NCI-H187 (cell line): ENCODE results near the gene RILPL2.
"Not testable (repeated sequence)": the region's sequence is repeated elsewhere in the genome, so short reads cannot be mapped to it uniquely, and the experiment has no call there.

Source experiments
- DNase-seq, 2 experiments: peaks; one replicate each; lab custom pipeline; 2025; lab: John Stamatoyannopoulos, UW

RILPL2 gene

DNA sequence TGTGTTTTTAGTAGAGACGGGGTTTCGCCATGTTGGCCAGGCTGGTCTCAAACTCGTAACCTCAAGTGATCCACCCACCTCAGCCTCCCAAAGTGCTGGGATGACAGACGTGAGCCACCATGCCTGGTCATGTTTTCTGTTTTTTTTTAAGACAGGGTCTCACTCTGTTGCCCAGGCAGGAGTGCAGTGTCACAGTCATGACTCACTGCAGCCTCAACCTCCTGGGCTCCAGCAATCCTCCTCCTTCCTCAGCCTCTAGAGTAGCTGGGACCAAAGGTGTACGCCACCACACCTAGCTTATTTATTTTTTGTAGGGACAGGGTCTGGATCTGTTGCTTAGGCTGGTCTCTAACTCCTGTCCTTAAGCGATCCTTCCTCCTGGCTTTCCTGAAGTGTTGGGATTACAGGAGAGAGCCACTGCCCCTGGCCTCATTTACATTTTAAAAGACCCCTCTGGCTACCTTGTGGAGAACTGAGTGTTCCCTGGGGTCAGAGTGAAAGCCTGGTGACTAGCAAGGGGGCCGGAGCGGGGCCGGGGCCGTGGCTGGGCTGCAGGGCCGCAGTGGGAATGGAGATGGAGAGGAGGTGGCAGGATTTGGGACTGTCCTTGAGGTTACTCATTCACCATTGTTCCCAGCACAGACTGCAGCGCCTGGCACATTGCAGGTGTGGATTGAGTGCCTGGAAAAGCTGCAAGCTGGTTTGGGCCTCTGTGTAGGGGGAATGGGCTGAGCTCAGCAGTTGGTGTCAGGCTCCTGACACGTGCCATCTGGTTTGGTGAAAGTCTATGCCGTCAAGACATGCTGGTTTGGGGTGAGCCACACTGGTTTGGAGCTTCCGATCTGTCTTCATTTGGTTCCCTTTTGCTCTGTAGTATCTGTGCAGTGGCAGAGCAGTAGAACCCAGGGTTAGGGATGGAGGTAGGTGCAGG, 34.5 kb downstream of the RILPL2 start:
- DNase-seq: no peak

DNA sequence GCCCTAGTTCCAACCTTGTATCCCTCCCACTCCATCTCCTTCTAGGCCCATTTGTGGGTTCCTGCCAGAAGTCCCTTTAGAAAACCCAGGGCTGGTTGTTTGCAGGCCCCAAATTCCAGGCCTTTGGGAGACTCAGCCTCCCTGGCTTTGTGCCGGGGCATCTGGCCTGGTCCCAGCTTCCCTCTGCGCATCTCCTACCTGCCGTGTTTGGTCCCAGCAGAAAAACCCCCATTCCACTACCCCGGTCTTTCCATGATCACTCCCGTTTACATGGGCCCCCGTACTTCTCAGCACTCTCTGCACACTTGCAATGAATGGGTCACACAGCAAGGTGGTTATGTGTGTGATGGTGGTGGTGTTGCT, 37.2 kb downstream of the RILPL2 start:
- no peak for DNase-seq

DNA sequence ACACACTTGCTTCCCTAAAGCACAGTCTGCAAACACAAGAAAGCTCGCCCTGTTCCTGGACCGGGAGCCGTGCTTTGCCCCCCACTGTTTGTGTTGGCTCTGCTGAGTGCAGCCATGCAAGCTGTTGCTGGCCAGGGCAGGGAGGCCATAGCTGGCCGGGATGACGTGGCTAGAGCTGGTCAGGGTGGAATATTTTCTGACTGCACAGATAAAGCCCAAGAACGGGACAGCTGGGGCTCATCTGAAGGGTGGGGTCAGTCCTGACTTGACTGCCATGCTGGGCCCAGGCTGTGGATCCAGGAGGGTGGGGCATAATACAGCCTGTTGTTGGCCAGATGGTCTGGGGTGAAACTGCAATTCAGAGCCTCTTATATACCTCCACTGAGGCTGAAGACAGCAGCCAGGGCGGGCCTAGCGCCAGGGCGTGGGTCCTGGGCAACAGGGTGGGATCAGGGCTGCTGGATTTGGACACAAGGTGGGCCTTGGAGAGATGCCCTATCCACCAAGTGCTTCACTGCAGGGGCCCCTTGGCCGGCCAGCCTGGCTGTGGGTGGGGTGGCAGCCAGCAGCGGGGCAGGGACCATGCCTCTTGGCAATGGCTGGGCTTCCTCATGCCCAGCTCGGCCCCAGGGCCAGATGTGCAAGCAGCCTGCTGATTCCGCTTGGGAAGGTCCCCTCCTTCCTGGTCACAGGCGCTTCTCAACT, 37.8 kb downstream of the RILPL2 start:
- no peak for DNase-seq

DNA sequence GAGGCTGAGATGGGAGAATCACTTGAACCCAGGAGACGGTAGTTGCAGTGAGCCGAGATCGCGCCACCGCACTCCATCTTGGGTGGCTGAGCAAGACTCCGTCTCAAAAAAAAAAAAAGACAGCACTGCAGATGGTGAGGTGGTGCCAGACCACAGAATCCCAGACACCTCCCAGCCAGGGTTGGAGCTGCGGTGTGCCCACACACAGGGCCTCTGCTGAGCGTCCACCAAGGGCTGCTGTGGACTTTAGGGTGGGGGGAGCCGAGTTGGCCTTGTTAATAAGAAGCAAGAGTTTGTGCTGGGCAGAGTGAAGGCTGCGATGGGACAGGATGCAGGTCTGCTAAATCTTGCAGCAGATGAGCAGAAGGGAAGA, 38.3 kb downstream of the RILPL2 start:
- no peak for DNase-seq

DNA sequence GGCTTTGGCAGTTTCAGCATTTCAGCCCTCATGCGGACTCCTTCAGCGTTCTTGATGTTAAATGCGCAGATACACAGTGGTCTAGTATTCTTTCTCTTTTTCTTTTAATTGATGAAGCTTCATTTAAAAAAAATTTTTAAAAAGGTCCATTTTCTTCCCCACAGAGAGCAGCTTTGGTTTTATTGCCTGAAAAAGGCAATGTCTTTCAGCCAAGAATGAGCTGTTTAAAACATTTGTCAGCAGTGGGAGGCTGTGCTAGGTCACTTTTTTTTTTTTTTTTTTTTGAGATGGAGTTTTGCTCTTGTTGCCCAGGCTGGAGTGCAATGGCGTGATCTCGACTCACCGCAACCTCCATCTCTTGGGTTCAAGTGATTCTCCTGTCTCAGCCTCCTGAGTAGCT, 39.1 kb downstream of the RILPL2 start:
- DNase-seq: no peak

DNA sequence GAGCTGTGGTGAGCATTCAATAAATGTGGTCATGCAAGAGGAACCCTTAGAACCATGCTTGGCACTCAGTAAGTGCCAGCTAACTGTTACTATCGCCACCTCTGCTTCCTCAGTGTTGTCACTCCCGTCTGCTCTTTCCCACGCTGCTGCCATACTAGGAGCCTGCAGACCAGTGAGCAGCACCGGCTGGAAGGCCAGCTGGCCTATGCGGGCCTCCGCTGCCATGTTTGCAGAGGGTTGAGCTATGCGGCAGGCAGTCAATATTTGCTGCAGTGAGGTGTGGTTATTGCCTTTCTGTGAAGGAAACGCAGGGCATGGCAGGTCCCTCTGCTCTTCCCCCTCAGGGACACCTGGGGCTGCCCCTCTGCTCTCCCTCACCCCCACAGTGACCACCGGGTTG, 39.5 kb downstream of the RILPL2 start:
- no peak for DNase-seq

DNA sequence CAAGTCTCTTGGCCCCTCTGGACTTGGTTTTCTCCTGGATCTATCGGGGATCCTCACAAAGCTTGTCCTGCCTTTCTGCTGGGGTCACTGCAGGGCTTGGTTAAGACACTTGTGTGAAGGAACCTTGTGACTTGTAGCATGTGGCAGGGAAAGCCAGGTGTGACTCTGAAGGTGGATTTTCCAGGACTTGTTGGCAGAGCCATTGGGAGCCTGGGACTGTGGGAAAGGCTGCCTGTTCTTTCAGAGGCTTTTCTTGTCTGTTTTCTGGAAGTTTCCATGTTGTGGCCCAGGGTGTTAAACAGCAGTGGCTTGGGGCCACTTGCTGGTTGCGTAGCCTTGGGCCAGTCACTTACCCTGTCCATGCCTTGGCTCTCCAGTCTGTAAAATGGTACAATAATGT, 39.9 kb downstream of the RILPL2 start:
- no peak for DNase-seq

DNA sequence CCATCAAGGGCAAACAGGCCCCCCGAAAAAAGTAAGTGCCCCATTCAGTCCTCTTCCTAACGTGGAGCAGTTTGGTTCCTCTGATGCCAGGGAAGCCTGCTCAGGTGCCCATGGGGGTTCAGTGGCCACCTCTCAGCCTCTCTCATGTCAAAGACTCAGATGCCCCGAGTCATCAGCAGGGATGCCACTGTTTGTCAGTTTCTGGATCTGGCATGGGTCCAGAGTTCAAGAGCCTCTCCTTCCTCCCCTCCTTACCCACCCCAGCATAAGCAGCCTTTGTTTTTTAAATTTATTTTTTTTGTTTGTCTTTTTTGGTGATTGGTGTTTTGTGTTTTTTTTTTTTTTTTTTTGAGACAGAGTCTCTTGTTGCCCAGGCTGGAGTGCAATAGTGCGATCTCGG, 41.2 kb downstream of the RILPL2 start:
- no peak for DNase-seq

DNA sequence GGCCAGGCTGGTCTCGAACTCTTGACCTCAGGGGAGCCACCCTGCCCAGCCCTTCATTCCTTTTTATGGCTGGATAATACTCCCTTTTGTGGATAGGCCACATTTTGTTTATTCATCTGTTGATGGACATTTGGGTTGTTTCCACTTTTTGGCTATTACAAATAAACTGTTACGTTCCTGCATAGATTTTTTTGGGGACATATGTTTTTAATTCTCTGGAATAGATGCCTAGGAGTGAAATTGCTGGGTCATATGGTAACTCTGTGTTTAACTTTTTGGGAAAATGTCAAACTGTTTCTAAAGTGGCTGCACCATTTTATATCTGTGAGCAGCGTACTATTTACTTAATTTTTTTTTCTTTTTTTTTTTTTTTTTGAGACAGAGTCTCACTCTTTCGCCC, 42.7 kb downstream of the RILPL2 start:
- no peak for DNase-seq

DNA sequence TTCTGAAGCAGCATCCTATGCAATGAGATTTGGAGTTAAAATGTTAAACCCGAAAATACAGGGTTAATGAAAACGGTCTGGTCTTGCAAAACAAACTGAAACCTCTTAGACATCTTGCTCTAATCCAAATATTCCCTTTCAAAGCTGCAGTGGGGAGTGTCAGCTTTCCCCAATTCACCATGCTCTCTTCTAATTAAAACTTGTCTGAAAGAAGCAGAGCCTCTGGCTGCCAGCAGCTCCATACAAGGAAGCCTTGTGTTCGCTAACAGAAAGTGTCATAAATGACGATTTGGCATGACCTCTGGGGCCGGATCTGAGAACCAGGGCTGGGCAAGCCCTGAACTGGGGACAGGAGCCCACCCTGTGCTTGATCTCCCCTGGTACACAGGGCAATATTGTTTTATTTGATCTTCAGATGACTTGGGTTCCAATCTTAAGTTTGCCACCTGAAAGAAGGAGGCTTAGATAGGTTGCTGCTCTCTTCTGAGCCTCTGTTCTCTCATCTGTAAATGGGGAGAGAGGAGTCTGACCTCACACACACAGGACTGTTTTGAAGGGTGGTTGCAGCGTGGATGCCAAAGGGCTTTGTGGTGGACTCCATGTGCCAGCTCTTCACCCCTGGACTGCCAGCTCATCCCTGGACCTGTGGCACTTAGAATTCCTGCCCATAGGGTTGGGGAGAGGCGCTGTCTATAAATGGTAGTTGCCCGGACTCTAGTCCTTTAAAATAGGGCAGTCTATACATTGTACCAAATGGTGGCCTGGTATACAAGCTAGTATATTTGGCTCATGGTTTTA, 44.7 kb downstream of the RILPL2 start:
- no peak for DNase-seq

DNA sequence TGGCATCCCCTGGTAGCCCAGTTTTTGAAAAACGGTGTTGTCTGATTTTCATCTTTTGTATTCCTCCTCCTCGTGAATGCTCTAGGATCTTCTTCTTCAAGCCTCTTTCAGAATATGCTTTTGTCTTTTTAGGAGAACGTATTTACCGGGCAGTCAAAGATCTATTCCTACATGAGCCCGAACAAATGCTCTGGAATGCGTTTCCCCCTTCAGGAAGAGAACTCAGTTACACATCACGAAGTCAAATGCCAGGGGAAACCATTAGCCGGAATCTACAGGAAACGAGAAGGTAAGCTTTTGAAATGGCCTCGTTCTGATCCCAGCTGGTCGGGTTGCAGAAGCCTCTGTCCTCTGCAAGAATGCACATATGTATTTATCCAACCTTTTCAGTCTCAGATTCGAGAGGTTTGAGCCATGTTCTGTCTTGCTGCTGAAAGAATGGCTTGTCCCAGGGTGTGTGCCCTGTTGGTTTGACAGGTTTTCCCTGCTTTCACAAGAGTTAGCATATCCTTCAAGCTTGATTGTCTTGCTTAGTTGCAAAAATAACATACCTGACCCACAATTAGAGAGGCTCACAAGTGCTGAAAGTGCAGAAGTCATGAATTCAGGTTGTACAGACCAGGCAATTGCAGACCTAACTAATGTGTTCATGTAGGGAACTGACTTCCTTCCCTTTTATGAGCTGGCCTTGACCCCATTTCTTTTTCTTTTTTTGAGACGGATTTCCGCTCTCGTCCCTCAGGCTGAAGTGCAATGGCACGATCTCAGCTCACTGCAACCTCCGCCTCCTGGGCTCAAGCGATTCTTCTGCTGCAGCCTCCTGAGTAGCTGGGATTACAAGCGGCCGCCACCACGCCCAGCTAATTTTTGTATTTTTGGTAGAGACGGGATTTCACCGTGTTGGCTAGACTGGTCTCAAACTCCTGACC, 45.7 kb downstream of the RILPL2 start:
- no peak for DNase-seq

DNA sequence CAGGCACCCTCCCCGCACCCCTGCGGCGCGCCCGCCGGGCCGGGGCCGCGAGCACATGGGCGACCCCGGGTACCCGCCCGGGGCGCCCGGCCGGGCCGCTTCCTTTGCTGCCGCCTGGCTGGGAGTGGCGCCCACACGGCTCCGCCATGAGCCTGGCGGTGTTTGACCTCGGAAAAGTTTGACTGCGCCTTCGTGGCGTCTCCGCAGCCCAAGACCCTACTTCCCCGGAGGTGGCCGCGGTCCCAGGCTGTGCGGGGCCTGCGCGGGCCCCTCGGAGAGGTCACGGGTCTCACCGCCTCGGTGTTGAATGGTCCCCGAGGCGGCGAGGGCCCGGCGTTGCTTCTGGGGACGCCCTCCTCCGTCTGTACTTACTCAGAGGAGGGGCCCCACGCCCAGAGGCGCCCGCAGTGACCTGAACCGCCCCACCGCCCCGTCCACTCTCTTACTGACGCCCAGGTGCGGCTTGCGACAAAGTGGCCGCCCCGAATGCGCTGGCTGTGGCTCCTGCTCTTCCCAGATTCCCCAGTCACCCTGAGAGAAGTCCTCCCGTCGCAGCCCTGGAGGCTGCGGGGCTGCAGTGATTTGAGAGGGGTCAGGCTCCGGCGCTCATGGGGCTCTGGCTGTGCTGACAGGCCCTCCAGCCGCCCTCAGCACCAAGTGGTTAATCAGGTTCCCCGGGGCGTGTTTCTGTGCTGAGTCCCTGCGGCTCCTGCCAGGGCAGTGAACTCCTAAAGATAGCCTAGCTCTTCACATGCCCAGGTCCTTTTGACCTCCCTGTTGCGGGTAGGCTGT, 46.7 kb downstream of the RILPL2 start:
- no peak for DNase-seq

DNA sequence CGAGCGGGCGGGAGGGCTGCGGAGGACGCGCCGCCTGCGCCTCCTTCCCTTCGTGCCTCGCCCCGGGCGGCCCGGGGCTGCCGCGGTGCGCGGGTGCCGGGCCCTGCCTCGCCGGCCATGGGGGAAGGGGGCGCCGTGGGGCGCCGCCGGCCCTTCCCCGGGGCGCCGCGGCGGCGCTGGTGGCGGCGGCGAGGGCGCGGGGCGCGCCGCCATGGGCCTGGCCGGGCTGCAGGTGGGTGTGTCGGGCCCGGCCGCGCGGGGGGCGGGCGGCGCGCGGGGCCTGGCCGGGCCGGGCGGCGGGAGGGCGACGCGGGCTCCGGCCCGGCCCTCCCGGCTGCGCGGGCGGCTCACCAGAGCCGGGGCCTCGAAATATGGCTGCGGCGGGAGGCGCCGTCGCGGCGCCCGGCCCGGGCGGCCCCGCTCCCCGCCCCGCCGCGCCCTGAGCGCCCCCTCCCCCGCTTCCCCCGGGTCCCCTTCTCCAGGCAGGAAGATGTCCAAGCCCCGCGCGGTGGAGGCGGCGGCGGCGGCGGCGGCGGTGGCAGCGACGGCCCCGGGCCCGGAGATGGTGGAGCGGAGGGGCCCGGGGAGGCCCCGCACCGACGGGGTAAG, 47.4 kb downstream of the RILPL2 start:
- no peak for DNase-seq

DNA sequence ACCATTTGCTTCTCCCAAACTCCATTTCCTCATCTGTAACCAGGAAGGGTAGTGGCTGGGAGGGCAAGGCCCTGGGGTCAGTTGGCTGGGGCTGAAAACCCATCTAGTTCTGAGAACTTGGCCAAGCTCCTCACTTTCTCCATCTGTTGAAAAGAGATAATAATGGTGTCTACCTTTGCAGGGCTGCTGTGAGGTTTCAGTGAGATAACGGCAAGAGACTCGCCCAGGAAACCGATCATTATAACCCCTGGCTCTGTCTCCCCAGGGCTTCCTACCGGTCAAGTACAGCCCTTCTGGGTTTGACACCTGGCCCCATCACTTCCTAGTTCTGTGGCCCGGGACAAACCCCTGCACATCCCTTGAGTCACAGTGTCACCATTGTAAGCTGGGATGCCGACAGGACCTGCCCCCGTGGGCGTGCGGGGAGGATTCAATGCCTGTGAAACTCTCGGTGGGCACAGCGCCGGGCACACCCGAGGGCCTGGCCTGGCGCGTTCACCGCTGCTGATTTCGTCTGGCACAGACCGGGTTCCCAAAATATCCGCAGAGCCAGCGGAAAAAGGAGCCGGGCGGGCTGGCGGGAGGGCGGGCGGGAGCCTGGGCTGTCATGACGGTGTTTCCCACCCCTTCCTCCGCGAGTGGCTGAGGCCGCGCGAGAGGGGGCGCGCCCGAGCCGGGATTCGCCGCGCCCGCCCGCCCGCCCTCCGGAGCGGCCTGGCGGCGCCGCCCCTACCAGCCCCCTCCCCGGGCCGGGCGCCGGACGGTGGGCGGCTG, 48.1 kb downstream of the RILPL2 start:
- peak in 1 of 2 experiments; percentile 59 for DNase-seq

DNA sequence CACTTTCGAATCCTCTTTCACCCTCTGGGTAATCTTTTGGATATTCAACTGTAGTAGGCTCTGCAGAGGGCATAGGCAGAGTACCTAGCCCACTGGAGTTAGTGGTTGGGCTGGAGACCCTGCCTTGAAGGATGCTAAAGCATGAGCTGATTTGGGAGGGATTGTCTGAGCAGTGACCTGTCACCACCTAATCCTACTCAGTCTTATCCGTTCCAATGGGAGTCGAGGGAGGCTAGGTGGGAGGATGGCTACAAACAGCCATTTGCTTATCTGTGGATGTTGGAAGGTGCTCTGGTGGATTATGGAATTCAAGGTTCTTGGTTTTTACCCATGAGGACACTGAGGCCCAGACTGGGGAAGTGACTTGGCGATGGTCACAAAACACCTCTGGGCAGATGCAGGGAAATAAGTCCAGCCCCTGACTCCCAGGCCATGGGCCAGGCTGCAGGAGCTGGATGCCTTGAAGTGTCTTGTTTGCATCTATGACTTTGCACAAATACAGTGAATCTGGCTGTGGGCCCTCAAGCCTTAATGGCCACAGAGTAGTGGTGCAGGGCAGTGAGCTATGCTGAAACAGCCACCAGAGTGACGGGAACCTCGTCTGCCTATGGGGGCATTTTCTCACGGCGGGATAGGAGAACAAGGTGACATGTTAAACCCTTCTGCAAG, 48.8 kb downstream of the RILPL2 start:
- DNase-seq: no peak

DNA sequence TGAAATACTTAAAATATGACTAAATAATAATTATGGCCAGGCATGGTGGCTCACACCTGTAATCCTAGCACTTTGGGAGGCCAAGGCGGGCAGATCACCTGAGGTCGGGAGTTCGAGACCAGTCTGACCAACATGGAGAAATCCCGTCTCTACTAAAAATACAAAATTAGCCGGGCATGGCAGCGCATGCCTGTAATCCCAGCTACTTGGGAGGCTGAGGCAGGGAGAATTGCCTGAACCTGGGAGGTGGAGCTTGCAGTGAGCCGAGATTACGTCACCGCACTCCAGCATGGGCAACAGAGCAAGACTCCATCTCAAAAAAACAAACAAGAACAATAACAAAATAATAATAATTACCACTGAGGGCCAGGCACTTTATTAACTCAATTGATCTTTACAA, 50.9 kb downstream of the RILPL2 start:
- DNase-seq: not testable (repeated sequence)

DNA sequence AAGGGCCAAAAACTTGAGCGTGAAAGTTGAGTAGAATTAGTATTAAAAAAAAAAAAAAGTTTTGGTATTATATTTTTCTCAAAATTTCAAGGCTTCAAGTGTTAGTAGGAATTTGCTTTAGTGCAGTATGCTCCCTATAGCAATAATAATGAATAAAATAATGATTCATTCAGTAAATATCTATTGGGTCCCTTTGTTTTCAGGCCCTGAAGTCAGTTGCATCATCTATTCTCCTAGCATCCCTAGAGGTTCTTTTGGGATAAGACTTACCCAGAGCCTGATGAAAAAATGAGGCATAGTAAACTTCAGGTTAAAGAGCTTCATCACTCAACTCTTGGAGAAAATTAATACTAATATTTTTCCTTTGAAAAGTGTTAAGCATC, 51.5 kb downstream of the RILPL2 start:
- DNase-seq: no peak

DNA sequence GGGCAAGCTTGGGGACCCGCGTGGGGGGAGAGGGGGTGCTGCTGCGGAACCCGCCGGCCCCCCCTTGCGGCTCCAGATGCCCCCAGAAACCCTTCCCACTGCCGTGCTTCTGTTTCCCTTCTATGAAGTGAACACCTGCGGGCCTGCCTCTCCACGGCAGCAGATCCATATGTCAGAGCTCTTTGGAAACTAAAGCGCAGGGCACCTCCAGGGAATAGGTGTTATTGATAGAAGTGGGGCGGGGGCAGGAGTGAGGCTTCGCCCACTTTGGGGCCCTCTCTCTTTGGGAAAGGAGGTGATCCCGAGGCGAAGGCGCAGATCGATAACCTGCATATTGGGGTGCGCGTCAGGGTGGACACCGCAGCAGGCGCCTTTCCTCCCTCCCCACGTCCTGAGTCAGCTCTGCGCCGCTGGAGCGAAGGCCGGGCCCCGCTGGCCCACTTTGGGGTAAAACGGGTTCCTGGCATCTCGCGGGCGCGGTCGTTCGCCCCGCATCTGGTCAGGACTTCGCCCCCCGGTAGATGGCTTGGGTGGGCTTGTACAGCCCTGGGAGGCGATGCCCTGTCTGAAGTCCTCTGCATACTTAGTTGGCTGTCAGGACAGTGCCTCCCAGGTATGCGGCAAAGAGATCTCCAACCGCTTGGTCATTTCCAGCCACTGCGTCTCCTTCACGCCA, 52.0 kb downstream of the RILPL2 start:
- no peak for DNase-seq
